C4-2B (cell line): ENCODE measurements around the gene KDM4F.

Experiments
- ZFX ChIP-seq: fragments of 450-650 bp; IDR thresholded peaks from 2 replicates; pipeline ENCODE4 v1.6.1; 2017
- TF ChIP-seq, protein P1 (sequence below): fragments of 450-650 bp; conservative IDR thresholded peaks from 2 replicates; pipeline ENCODE4 v1.5.1; 2017; ENCODE audit warnings: mild to moderate bottlenecking

DNA sequence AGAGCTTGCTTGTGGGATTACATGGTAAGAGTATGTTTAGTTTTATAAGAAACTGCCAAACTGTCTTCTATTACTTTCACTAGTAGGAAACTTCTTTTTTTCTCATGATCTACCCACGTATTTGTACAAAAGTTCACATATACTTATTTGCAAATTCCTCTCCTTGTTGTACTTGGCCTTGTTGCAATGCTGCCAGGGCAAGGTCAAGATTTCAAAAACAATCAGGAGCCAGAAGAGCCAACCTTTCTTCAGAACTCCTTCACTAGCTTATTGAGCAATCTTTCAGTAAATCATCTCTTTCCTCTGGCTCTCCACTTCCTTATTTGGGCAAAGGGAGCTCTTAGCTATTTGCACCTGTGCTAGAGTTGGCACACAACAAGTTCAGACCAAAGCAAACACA lies 27.2 kb downstream of the KDM4F start:
- TF ChIP-seq, protein P1, sequence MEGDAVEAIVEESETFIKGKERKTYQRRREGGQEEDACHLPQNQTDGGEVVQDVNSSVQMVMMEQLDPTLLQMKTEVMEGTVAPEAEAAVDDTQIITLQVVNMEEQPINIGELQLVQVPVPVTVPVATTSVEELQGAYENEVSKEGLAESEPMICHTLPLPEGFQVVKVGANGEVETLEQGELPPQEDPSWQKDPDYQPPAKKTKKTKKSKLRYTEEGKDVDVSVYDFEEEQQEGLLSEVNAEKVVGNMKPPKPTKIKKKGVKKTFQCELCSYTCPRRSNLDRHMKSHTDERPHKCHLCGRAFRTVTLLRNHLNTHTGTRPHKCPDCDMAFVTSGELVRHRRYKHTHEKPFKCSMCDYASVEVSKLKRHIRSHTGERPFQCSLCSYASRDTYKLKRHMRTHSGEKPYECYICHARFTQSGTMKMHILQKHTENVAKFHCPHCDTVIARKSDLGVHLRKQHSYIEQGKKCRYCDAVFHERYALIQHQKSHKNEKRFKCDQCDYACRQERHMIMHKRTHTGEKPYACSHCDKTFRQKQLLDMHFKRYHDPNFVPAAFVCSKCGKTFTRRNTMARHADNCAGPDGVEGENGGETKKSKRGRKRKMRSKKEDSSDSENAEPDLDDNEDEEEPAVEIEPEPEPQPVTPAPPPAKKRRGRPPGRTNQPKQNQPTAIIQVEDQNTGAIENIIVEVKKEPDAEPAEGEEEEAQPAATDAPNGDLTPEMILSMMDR: no peak
- TF ChIP-seq ZFX: no peak
